Islet of Langerhans (tissue), 1 donor: ENCODE results near the gene PPP4R1.

ENCODE experiments used
- FAIRE-seq: peaks from one replicate; lab custom pipeline; 2011; peaks lifted over from hg19 to GRCh38; lab: Jason Lieb, UNC

PPP4R1 gene

GRCh38 chr18:9594823-9595596 is 19.3 kb downstream of the PPP4R1 start:
- FAIRE-seq = peak; percentile 5

GRCh38 chr18:9587924-9588323 is 26.4 kb downstream of the PPP4R1 start:
- FAIRE-seq = no peak

- no peak for FAIRE-seq
Measured at GRCh38 chr18:9586814-9587213, 27.5 kb downstream of the PPP4R1 start.

GRCh38 chr18:9581667-9582066 is 32.7 kb downstream of the PPP4R1 start:
- no peak for FAIRE-seq

- no peak for FAIRE-seq
Measured at GRCh38 chr18:9578306-9578705, 36.1 kb downstream of the PPP4R1 start.

GRCh38 chr18:9577361-9577760 is 37.0 kb downstream of the PPP4R1 start:
- FAIRE-seq = no peak

- peak; percentile 97 for FAIRE-seq
Measured at GRCh38 chr18:9575558-9575957, 38.8 kb downstream of the PPP4R1 start.

- peak; percentile 5 for FAIRE-seq
Measured at GRCh38 chr18:9574473-9575115, 39.8 kb downstream of the PPP4R1 start.

GRCh38 chr18:9571546-9571945 is 42.8 kb downstream of the PPP4R1 start:
- no peak for FAIRE-seq

GRCh38 chr18:9570255-9570654 is 44.1 kb downstream of the PPP4R1 start:
- FAIRE-seq = no peak

- FAIRE-seq = no peak
Measured at GRCh38 chr18:9569178-9569577, 45.2 kb downstream of the PPP4R1 start.

- FAIRE-seq = no peak
Measured at GRCh38 chr18:9568186-9568585, 46.2 kb downstream of the PPP4R1 start.

GRCh38 chr18:9565407-9565806 is 49.0 kb downstream of the PPP4R1 start:
- no peak for FAIRE-seq

- FAIRE-seq = no peak
Measured at GRCh38 chr18:9563331-9563730, 51.0 kb downstream of the PPP4R1 start.

GRCh38 chr18:9562584-9562983 is 51.8 kb downstream of the PPP4R1 start:
- FAIRE-seq = no peak

- FAIRE-seq = no peak
Measured at GRCh38 chr18:9561759-9562158, 52.6 kb downstream of the PPP4R1 start.

GRCh38 chr18:9559253-9559652 is 55.1 kb downstream of the PPP4R1 start:
- FAIRE-seq = no peak

- no peak for FAIRE-seq
Measured at GRCh38 chr18:9558387-9559064, 55.8 kb downstream of the PPP4R1 start.

- FAIRE-seq = no peak
Measured at GRCh38 chr18:9557250-9557943, 57.0 kb downstream of the PPP4R1 start.

GRCh38 chr18:9552616-9553015 is 61.7 kb downstream of the PPP4R1 start:
- FAIRE-seq = no peak

GRCh38 chr18:9552191-9552590 is 62.2 kb downstream of the PPP4R1 start:
- no peak for FAIRE-seq

- FAIRE-seq = no peak
Measured at GRCh38 chr18:9550429-9550828, 63.9 kb downstream of the PPP4R1 start.

GRCh38 chr18:9549405-9549804 is 65.0 kb downstream of the PPP4R1 start:
- FAIRE-seq = no peak
